ENCODE data around the gene SLC6A7.

SLC6A7 gene

GRCh38 chr5:150144246-150144801 lies 45.5 kb upstream of the SLC6A7 start:
- no peak for TF ChIP-seq CTCF (IDR thresholded peaks at IDR 0.05; ENCODE audit: low read depth, low read length, missing control alignments)
- H3K4me3 ChIP-seq (ENCODE audit: low read depth, low read length), result no peak overlapping the region
- no peak for DNase-seq (ENCODE audit: low read depth)

- no peak overlapping the region for H3K4me3 ChIP-seq (ENCODE audit: low read depth, low read length)
- DNase-seq (ENCODE audit: low read depth), result no peak
- no peak for TF ChIP-seq CTCF (IDR thresholded peaks at IDR 0.05; ENCODE audit: low read depth, low read length, missing control alignments)
Observed at GRCh38 chr5:150144879-150145278, 45.0 kb upstream of the SLC6A7 start.

GRCh38 chr5:150146235-150146634 lies 43.6 kb upstream of the SLC6A7 start:
- no peak for DNase-seq (ENCODE audit: low read depth)
- no peak overlapping the region for H3K4me3 ChIP-seq (ENCODE audit: low read depth, low read length)
- no peak for TF ChIP-seq CTCF (IDR thresholded peaks at IDR 0.05; ENCODE audit: low read depth, low read length, missing control alignments)

GRCh38 chr5:150146862-150147601 lies 42.8 kb upstream of the SLC6A7 start:
- H3K4me3 ChIP-seq (ENCODE audit: low read depth, low read length), result no peak overlapping the region
- TF ChIP-seq CTCF (IDR thresholded peaks at IDR 0.05; ENCODE audit: low read depth, low read length, missing control alignments), result no peak

GRCh38 chr5:150147670-150148069 lies 42.2 kb upstream of the SLC6A7 start:
- no peak for TF ChIP-seq CTCF (IDR thresholded peaks at IDR 0.05; ENCODE audit: low read depth, low read length, missing control alignments)
- no peak for DNase-seq (ENCODE audit: low read depth)
- H3K4me3 ChIP-seq (ENCODE audit: low read depth, low read length), result no peak overlapping the region

More at GRCh38 chr5:150146862-150147601, 42.8 kb upstream of the SLC6A7 start:
- DNase-seq (ENCODE audit: low read depth), result no peak

GRCh38 chr5:150148117-150148927 lies 41.5 kb upstream of the SLC6A7 start:
- DNase-seq (ENCODE audit: low read depth), result no peak
- TF ChIP-seq CTCF (IDR thresholded peaks at IDR 0.05; ENCODE audit: low read depth, low read length, missing control alignments), result no peak
- H3K4me3 ChIP-seq (ENCODE audit: low read depth, low read length), result no peak overlapping the region
